ENCODE measurements around the gene CX3CL1.
"Not testable (repeated sequence)": the region's sequence is repeated elsewhere in the genome, so short reads cannot be mapped to it uniquely, and the experiment has no call there.

CX3CL1 gene

GRCh38 chr16:57372372-57373116 is at the start of gene CX3CL1:
Gene CX3CL1 (plus strand): TSS chr16:57372490. CDS start chr16:57372569, 79 bp downstream.
- DNase-seq (ENCODE audit: low spot score), result peak; percentile 48

- DNase-seq (ENCODE audit: low spot score), result no peak
Measured at GRCh38 chr16:57324749-57325148, 47.5 kb upstream of the CX3CL1 start.

- DNase-seq (ENCODE audit: low spot score), result no peak
Measured at GRCh38 chr16:57325458-57325857, 46.8 kb upstream of the CX3CL1 start.

GRCh38 chr16:57329718-57330327 is 42.5 kb upstream of the CX3CL1 start:
- DNase-seq (ENCODE audit: low spot score), result no peak

GRCh38 chr16:57331355-57331754 is 40.9 kb upstream of the CX3CL1 start:
- DNase-seq (ENCODE audit: low spot score), result no peak

GRCh38 chr16:57333402-57333801 is 38.9 kb upstream of the CX3CL1 start:
- DNase-seq (ENCODE audit: low spot score), result no peak

GRCh38 chr16:57335366-57335765 is 36.9 kb upstream of the CX3CL1 start:
- no peak for DNase-seq (ENCODE audit: low spot score)

- DNase-seq (ENCODE audit: low spot score), result no peak
Measured at GRCh38 chr16:57341062-57341440, 31.2 kb upstream of the CX3CL1 start.

- peak; percentile 32 for DNase-seq (ENCODE audit: low spot score)
Measured at GRCh38 chr16:57341441-57342303, 30.6 kb upstream of the CX3CL1 start.

- DNase-seq (ENCODE audit: low spot score), result not testable (repeated sequence)
Measured at GRCh38 chr16:57342606-57343005, 29.7 kb upstream of the CX3CL1 start.

- DNase-seq (ENCODE audit: low spot score), result no peak
Measured at GRCh38 chr16:57343221-57343620, 29.1 kb upstream of the CX3CL1 start.

GRCh38 chr16:57344094-57344493 is 28.2 kb upstream of the CX3CL1 start:
- DNase-seq (ENCODE audit: low spot score), result not testable (repeated sequence)

GRCh38 chr16:57345021-57345420 is 27.3 kb upstream of the CX3CL1 start:
- DNase-seq (ENCODE audit: low spot score), result no peak

GRCh38 chr16:57345666-57346204 is 26.6 kb upstream of the CX3CL1 start:
- DNase-seq (ENCODE audit: low spot score), result no peak

- no peak for DNase-seq (ENCODE audit: low spot score)
Measured at GRCh38 chr16:57347858-57348257, 24.4 kb upstream of the CX3CL1 start.

- no peak for DNase-seq (ENCODE audit: low spot score)
Measured at GRCh38 chr16:57348327-57348726, 24.0 kb upstream of the CX3CL1 start.

- DNase-seq (ENCODE audit: low spot score), result no peak
Measured at GRCh38 chr16:57349212-57350031, 22.9 kb upstream of the CX3CL1 start.

GRCh38 chr16:57352636-57353047 is 19.6 kb upstream of the CX3CL1 start:
- no peak for DNase-seq (ENCODE audit: low spot score)

GRCh38 chr16:57354311-57354710 is 18.0 kb upstream of the CX3CL1 start:
- no peak for DNase-seq (ENCODE audit: low spot score)

GRCh38 chr16:57355898-57356414 is 16.3 kb upstream of the CX3CL1 start:
- DNase-seq (ENCODE audit: low spot score), result no peak

- DNase-seq (ENCODE audit: low spot score), result no peak
Measured at GRCh38 chr16:57356547-57356946, 15.7 kb upstream of the CX3CL1 start.
